ENCODE data around the gene ADPGK.

GRCh38 chr15:72825829-72826228 lies 42.3 kb upstream of the ADPGK start:
- TF ChIP-seq, protein P1, sequence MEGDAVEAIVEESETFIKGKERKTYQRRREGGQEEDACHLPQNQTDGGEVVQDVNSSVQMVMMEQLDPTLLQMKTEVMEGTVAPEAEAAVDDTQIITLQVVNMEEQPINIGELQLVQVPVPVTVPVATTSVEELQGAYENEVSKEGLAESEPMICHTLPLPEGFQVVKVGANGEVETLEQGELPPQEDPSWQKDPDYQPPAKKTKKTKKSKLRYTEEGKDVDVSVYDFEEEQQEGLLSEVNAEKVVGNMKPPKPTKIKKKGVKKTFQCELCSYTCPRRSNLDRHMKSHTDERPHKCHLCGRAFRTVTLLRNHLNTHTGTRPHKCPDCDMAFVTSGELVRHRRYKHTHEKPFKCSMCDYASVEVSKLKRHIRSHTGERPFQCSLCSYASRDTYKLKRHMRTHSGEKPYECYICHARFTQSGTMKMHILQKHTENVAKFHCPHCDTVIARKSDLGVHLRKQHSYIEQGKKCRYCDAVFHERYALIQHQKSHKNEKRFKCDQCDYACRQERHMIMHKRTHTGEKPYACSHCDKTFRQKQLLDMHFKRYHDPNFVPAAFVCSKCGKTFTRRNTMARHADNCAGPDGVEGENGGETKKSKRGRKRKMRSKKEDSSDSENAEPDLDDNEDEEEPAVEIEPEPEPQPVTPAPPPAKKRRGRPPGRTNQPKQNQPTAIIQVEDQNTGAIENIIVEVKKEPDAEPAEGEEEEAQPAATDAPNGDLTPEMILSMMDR (IDR thresholded peaks at IDR 0.05), result no peak
- TF ChIP-seq EP300 (IDR thresholded peaks at IDR 0.05), result no peak
